ENCODE data around the gene TMEM72. TPM values are rescaled to one million over a fixed set of nuclear protein-coding genes. Genes with fewer than 3 reads are reported as not detected.

TMEM72 gene
- total RNA-seq, 1 donor from 2014 or later = under 0.01 TPM

DNA sequence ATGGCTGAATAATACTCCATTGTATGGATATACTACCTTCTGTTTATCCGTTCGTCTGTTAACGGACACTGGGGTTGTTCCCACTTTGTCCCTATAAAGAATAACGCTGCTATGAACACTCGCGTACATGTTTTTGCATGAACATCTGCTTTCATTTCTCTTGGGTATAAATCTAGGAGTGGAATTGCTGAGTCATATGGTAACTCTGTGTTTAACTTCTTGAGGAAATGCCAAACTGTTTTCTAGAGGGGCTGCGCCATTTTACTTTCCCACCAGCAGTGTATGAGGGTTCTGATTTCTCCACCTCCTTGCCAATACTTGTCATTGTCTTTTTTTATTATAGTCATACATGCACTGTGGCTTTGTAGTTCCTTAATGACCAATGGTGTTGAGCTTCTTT, 27.8 kb downstream of the TMEM72 start:
- Histone ChIP-seq H3K4me1 (ENCODE audit: control insufficient read depth in 3 of 3, insufficient read depth in 3 of 3, low read length in 3 of 3) (peaks cover 14 to 27% (median 23%) of the 10 kb centered on the region in 3 donors), H3K9ac (ENCODE audit: low read depth in 1 of 3, low read length in 3 of 3) (no peak overlapping the region), H3K9me3 (ENCODE audit: control insufficient read depth in 3 of 3, low read length in 3 of 3) (no peaks in the 10 kb centered on the region), H3K36me3 (ENCODE audit: control insufficient read depth in 3 of 3, insufficient read depth in 3 of 3, low read length in 3 of 3) (no peaks in the 10 kb centered on the region), H3K27ac (ENCODE audit: low read depth, low read length) (no peak overlapping the region), H3K4me3 (ENCODE audit: low read length in 3 of 3) (no peak overlapping the region), H3K27me3 (ENCODE audit: control insufficient read depth in 3 of 3, insufficient read depth in 3 of 3, low read length in 3 of 3) (no peaks in the 10 kb centered on the region)

DNA sequence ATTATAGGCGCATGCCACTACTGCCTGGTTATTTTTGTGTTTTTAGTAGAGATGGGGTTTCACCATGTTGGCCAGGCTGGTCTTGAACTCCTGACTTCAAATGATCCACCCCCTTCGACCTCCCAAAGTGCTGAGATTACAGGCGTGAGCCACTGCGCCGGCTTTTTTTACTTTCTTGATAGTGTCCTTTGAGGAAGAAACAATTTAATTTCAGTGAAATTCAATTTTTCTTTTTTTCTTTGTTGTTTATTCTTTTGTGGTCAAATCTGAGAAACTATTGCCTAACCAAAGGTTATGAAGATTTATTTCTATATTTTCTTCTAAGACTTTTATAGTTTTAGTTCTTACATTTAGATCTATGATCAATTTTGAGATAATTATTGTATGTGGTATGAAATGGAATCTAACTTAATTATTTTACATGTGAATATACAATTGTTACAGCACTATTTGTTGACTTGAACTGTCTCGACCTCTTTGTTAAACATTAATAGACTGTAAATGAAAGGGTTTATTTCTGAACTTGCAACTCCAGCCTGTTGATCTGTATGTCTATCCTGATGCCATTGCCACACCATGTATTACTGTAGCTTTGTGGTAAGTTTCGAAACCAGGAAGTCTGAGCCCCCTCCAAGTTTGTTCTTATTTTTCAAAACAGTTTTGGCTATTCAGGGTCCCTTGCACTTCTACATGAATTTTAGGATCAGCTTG, 28.7 kb downstream of the TMEM72 start:
- H3K9ac ChIP-seq (ENCODE audit: low read depth in 1 of 3, low read length in 3 of 3) = no peak overlapping the region
- H3K27me3 ChIP-seq (ENCODE audit: control insufficient read depth in 3 of 3, insufficient read depth in 3 of 3, low read length in 3 of 3) = no peaks in the 10 kb centered on the region
- H3K4me3 ChIP-seq (ENCODE audit: low read length in 3 of 3) = no peak overlapping the region
- no peaks in the 10 kb centered on the region for H3K36me3 ChIP-seq (ENCODE audit: control insufficient read depth in 3 of 3, insufficient read depth in 3 of 3, low read length in 3 of 3)
- H3K27ac ChIP-seq (ENCODE audit: low read depth, low read length) = no peak overlapping the region
- H3K9me3 ChIP-seq (ENCODE audit: control insufficient read depth in 3 of 3, low read length in 3 of 3) = no peaks in the 10 kb centered on the region
- peaks cover 10 to 20% (median 15%) of the 10 kb centered on the region in 3 donors for H3K4me1 ChIP-seq (ENCODE audit: control insufficient read depth in 3 of 3, insufficient read depth in 3 of 3, low read length in 3 of 3)

DNA sequence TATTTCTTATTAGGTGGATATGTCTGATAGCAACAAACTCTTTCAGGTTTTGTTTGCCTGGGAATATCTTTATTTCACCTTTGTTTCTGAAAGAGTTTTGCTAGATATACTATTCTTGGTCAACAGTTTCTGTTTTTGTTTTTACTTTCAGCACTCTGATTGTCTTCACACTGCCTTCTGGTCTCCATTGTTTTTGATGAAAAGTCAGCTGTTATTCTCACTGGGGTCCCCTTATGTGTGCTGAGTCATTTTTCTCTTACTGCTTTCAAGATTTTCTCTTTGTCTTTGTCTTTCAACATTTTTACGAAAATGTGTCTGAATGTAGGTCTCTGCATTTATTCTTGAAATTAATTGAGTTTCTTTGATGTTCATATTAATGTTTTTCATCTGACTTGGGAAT, 33.2 kb downstream of the TMEM72 start:
- Histone ChIP-seq H3K9ac (ENCODE audit: low read depth in 1 of 3, low read length in 3 of 3) (no peak overlapping the region), H3K27ac (ENCODE audit: low read depth, low read length) (no peak overlapping the region), H3K4me3 (ENCODE audit: low read length in 3 of 3) (no peak overlapping the region), H3K9me3 (ENCODE audit: control insufficient read depth in 3 of 3, low read length in 3 of 3) (no peaks in the 10 kb centered on the region), H3K4me1 (ENCODE audit: control insufficient read depth in 3 of 3, insufficient read depth in 3 of 3, low read length in 3 of 3) (peaks cover 11 to 30% (median 19%) of the 10 kb centered on the region in 3 donors), H3K27me3 (ENCODE audit: control insufficient read depth in 3 of 3, insufficient read depth in 3 of 3, low read length in 3 of 3) (no peaks in the 10 kb centered on the region), H3K36me3 (ENCODE audit: control insufficient read depth in 3 of 3, insufficient read depth in 3 of 3, low read length in 3 of 3) (no peaks in the 10 kb centered on the region)

DNA sequence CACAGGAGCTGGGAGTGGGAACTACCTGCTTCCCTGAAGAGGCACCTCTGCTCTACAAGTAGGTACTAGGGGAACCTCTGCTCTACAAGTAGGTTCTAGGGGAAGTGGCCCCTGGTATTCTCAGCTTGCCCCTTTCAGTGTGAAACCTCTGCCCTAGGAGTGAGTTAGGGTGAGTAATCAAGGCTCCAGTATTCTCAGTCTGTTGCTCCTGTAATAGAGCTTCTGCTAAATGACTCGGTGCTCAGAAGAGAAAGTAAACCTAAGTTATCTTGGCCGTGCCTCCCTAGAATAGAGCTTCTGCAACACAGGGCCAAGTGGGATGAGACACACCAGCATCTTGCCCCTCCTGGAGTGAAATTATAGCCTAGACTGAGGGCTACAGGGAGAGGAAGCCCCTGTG, 35.1 kb downstream of the TMEM72 start:
- H3K27ac ChIP-seq (ENCODE audit: low read depth, low read length) = no peak overlapping the region
- no peaks in the 10 kb centered on the region for H3K27me3 ChIP-seq (ENCODE audit: control insufficient read depth in 3 of 3, insufficient read depth in 3 of 3, low read length in 3 of 3)
- peak overlapping the region in 1 of 3 donors; percentile 12 for H3K4me3 ChIP-seq (ENCODE audit: low read length in 3 of 3)
- H3K4me1 ChIP-seq (ENCODE audit: control insufficient read depth in 3 of 3, insufficient read depth in 3 of 3, low read length in 3 of 3) = peaks cover 14 to 44% (median 22%) of the 10 kb centered on the region in 3 donors
- H3K36me3 ChIP-seq (ENCODE audit: control insufficient read depth in 3 of 3, insufficient read depth in 3 of 3, low read length in 3 of 3) = no peaks in the 10 kb centered on the region
- no peak overlapping the region for H3K9ac ChIP-seq (ENCODE audit: low read depth in 1 of 3, low read length in 3 of 3)
- H3K9me3 ChIP-seq (ENCODE audit: control insufficient read depth in 3 of 3, low read length in 3 of 3) = no peaks in the 10 kb centered on the region

DNA sequence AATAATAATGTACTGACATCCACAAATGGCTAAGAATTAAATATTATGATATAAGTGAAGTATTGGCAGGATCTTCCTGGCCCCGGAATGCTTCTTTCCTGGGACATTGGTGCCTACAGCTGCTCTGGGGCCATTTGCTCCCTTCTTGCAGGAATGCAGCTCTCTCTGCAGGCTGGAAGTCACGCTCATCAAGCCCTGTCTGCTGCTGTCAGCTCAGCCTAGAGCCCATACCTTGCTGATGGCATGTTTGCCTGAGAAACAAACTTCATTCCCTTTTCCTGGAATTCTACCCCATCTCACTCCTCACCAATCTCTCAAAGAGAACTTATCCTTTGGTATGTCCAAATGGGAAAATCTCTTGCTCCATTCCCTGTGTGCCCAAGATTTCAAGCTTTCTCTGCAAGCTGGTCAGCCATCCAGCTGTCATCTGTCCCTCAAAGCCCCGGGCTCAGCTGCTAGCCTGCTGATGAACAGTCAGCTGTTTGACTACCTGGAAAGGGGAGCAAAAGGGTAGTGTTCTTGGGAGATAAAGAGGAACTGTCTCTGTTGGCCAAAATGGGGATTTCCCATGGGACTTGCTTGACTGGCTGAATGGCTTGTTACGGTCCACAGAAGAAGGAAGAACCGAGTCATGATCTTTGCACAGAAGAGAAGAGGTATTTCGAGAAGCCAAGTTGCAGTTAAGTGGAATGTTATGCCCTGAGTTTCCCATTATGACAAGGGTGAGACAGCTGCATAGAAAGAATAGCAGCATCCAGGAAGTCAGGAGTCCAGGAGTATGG, 36.4 kb downstream of the TMEM72 start:
- Histone ChIP-seq H3K9ac (ENCODE audit: low read depth in 1 of 3, low read length in 3 of 3) (no peak overlapping the region), H3K27me3 (ENCODE audit: control insufficient read depth in 3 of 3, insufficient read depth in 3 of 3, low read length in 3 of 3) (no peaks in the 10 kb centered on the region), H3K36me3 (ENCODE audit: control insufficient read depth in 3 of 3, insufficient read depth in 3 of 3, low read length in 3 of 3) (no peaks in the 10 kb centered on the region), H3K9me3 (ENCODE audit: control insufficient read depth in 3 of 3, low read length in 3 of 3) (no peaks in the 10 kb centered on the region), H3K27ac (ENCODE audit: low read depth, low read length) (no peak overlapping the region), H3K4me3 (ENCODE audit: low read length in 3 of 3) (no peak overlapping the region), H3K4me1 (ENCODE audit: control insufficient read depth in 3 of 3, insufficient read depth in 3 of 3, low read length in 3 of 3) (peaks cover 14 to 44% (median 22%) of the 10 kb centered on the region in 3 donors)

DNA sequence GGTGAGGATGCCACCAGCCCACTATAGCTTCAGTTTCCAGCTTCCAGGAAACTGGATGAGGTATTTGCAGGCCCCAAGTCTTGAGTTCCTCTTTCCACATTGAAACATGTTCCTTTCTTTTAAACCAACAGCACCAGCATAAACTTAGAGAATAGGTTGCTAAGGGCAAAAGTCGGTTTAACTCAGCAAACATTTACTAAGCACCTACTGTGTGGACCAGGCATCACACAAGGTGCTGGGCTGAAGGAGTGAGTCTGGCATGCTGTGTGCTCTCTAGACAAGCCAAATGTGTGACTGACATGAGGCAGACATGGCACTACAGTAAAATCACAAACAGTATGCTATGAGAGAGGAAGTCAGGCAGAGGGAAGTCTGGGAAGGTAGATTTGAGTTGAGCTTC, 37.5 kb downstream of the TMEM72 start:
- peaks cover 0 to 2% (median 0%) of the 10 kb centered on the region in 3 donors for H3K36me3 ChIP-seq (ENCODE audit: control insufficient read depth in 3 of 3, insufficient read depth in 3 of 3, low read length in 3 of 3)
- H3K27me3 ChIP-seq (ENCODE audit: control insufficient read depth in 3 of 3, insufficient read depth in 3 of 3, low read length in 3 of 3) = no peaks in the 10 kb centered on the region
- no peak overlapping the region for H3K4me3 ChIP-seq (ENCODE audit: low read length in 3 of 3)
- H3K4me1 ChIP-seq (ENCODE audit: control insufficient read depth in 3 of 3, insufficient read depth in 3 of 3, low read length in 3 of 3) = peaks cover 14 to 44% (median 22%) of the 10 kb centered on the region in 3 donors
- H3K27ac ChIP-seq (ENCODE audit: low read depth, low read length) = no peak overlapping the region
- H3K9ac ChIP-seq (ENCODE audit: low read depth in 1 of 3, low read length in 3 of 3) = no peak overlapping the region
- H3K9me3 ChIP-seq (ENCODE audit: control insufficient read depth in 3 of 3, low read length in 3 of 3) = no peaks in the 10 kb centered on the region

DNA sequence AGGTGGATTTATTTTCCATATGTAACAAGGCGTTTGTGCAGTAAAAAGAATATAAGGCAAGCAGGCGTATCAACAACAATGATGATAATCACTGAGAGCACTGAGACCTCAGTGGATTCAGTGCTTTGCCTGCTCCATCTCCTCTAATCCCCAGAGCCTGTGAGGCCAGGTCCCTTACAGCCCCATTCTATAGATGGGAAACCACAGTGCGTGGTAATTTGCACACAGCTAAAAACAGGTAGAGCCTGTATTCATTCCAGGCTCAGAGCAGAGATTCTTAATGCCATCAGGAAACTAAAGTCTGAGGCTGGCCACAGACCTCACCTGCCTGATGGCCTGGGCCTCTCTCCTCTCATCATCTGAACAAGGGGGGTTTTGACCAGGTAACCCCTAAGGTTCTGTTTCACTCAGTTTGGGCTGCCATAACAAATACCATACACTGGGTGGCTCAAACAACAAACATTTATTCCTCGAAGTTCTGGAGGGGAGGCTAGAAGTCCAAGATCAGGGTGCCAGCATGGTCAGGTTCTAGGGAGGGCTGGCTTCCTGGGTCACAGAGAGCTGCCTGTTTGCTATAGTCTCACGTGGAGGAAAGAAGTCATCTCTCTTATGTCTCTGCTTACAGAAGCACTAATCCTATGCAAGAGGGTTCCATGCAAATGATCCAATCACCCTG, 38.1 kb downstream of the TMEM72 start:
- no peaks in the 10 kb centered on the region for H3K27me3 ChIP-seq (ENCODE audit: control insufficient read depth in 3 of 3, insufficient read depth in 3 of 3, low read length in 3 of 3)
- H3K9ac ChIP-seq (ENCODE audit: low read depth in 1 of 3, low read length in 3 of 3) = no peak overlapping the region
- no peak overlapping the region for H3K4me3 ChIP-seq (ENCODE audit: low read length in 3 of 3)
- H3K4me1 ChIP-seq (ENCODE audit: control insufficient read depth in 3 of 3, insufficient read depth in 3 of 3, low read length in 3 of 3) = peaks cover 14 to 44% (median 22%) of the 10 kb centered on the region in 3 donors
- H3K36me3 ChIP-seq (ENCODE audit: control insufficient read depth in 3 of 3, insufficient read depth in 3 of 3, low read length in 3 of 3) = peaks cover 0 to 6% (median 0%) of the 10 kb centered on the region in 3 donors
- H3K9me3 ChIP-seq (ENCODE audit: control insufficient read depth in 3 of 3, low read length in 3 of 3) = no peaks in the 10 kb centered on the region
- no peak overlapping the region for H3K27ac ChIP-seq (ENCODE audit: low read depth, low read length)

DNA sequence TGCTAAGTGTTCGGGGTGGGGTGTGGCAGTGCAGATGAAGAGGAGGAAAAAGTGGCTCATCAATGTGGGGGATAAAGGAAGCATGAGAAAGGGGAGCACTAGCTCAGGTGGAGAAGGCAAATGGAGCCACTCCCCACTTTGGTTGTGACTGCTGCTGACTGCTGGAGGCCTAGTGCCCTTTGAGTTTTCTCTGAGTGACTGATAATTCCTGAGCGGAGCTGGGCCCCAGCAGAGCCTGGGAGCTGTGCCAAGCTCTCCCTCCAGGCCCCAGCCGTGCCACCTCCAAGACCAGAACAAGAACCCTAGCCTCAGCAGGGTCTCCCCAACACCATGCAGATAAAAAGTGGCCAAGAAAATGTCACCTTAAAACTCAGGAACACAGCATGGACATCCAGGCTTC, 38.8 kb downstream of the TMEM72 start:
- H3K36me3 ChIP-seq (ENCODE audit: control insufficient read depth in 3 of 3, insufficient read depth in 3 of 3, low read length in 3 of 3) = peaks cover 0 to 6% (median 0%) of the 10 kb centered on the region in 3 donors
- no peaks in the 10 kb centered on the region for H3K9me3 ChIP-seq (ENCODE audit: control insufficient read depth in 3 of 3, low read length in 3 of 3)
- peaks cover 14 to 44% (median 22%) of the 10 kb centered on the region in 3 donors for H3K4me1 ChIP-seq (ENCODE audit: control insufficient read depth in 3 of 3, insufficient read depth in 3 of 3, low read length in 3 of 3)
- H3K4me3 ChIP-seq (ENCODE audit: low read length in 3 of 3) = no peak overlapping the region
- no peaks in the 10 kb centered on the region for H3K27me3 ChIP-seq (ENCODE audit: control insufficient read depth in 3 of 3, insufficient read depth in 3 of 3, low read length in 3 of 3)
- H3K9ac ChIP-seq (ENCODE audit: low read depth in 1 of 3, low read length in 3 of 3) = no peak overlapping the region
- H3K27ac ChIP-seq (ENCODE audit: low read depth, low read length) = no peak overlapping the region

DNA sequence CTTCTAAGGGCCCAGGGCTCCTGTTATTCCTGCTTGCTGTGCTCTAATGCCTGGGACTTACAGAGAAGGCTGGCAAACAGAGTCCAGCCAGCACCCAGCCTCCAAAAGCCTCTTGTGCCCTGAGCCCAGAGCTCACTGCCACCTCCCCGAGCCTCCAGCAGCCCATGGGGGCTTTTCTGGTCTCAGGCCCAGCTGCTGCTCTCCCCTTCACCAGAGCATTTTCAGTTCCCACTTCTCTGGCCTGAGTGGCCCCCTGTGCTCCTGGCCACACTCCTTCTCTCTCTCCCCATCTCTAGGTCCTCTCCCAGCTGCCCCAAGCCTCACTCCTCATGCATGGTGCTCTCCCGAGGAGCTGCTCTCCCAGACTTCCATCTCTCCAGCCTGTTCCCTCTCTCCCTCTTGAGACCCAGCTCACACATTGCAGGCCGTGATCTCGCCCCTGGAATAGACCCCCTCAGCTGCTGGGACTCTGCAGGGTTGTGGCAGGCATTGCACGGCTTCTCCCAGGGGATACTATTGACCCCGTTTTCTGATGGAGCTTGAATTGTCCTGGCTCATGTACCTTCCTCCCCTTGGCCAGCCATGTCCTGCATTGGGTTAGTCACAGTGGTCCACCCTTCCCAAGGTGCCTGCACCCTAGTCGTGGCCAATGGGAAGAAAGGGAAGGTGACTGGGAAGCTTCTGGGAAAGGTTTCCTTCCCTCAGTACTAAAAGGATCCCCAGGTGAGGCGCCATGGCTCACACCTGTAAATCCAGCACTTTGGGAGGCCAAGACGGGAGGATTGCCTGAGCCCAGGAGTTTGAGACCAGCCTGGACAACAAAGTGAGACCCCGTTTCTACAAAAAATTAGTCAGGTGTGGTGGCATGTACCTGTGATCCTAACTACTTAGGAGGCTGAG, 39.4 kb downstream of the TMEM72 start:
- Histone ChIP-seq H3K27me3 (ENCODE audit: control insufficient read depth in 3 of 3, insufficient read depth in 3 of 3, low read length in 3 of 3) (no peaks in the 10 kb centered on the region), H3K9me3 (ENCODE audit: control insufficient read depth in 3 of 3, low read length in 3 of 3) (no peaks in the 10 kb centered on the region), H3K4me1 (ENCODE audit: control insufficient read depth in 3 of 3, insufficient read depth in 3 of 3, low read length in 3 of 3) (peaks cover 14 to 43% (median 22%) of the 10 kb centered on the region in 3 donors), H3K36me3 (ENCODE audit: control insufficient read depth in 3 of 3, insufficient read depth in 3 of 3, low read length in 3 of 3) (peaks cover under 1 to 6% (median 2%) of the 10 kb centered on the region in 3 donors), H3K4me3 (ENCODE audit: low read length in 3 of 3) (no peak overlapping the region), H3K9ac (ENCODE audit: low read depth in 1 of 3, low read length in 3 of 3) (no peak overlapping the region), H3K27ac (ENCODE audit: low read depth, low read length) (no peak overlapping the region)
